Measurements from ENCODE around the gene EMC1.
"Not testable (repeated sequence)": the region's sequence is repeated elsewhere in the genome, so short reads cannot be mapped to it uniquely, and the experiment has no call there.

EMC1 gene

DNA sequence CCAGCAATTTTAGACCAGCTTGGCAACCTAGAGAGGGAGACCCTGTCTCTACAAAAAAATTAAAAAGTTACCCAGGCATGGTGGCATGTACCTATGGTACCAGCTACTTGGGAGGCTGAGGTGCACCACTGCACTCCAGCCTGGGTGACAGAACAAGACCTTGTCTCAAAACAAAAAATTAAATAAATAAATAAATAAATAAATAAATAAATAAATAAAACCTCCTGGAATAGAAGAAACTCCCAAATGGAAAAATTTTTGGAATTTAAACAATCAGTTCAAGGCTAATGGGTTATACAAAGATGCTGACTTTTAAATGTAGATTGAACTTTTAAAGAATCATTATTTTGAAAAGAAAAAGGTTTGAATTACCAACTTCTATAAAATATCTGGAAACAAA, 63.5 kb downstream of the EMC1 start:
- Histone ChIP-seq H3K9ac (ENCODE audit: low read length in 2 of 2) (no peak overlapping the region), H3K4me3 (ENCODE audit: low read length in 2 of 2) (no peak overlapping the region), H3K4me1 (ENCODE audit: control insufficient read depth, insufficient read depth, low read length) (no peaks in the 10 kb centered on the region), H3K27ac (ENCODE audit: low read length) (no peak overlapping the region), H3K36me3 (ENCODE audit: control insufficient read depth in 2 of 2, insufficient read depth in 2 of 2, low read length in 2 of 2) (peaks cover 50 to 64% of the 10 kb centered on the region in 2 donors), H3K27me3 (ENCODE audit: control insufficient read depth in 1 of 2, insufficient read depth in 2 of 2, low read length in 2 of 2) (no peaks in the 10 kb centered on the region), H3K9me3 (ENCODE audit: control insufficient read depth in 2 of 2, low read length in 2 of 2) (no peaks in the 10 kb centered on the region)

DNA sequence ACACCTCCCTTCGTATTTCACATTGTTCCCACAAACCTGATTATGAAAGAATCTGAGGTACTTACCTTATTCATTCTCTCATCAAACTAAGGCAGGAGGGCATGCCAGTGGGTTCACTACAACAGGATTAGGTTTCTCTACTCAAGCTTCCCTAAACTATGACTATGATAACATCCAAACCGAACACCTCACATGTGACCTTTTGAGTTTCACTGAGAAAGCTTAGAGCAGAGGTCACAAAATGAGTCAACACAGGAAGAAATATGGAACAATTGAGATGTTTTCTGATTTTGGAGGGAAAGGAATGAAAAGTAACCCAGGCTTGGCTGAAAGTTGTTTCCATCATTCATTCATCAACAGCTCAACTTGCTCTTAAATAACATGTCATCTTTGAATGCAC, 65.3 kb downstream of the EMC1 start:
- no peak overlapping the region for H3K4me3 ChIP-seq (ENCODE audit: low read length in 2 of 2)
- H3K27ac ChIP-seq (ENCODE audit: low read length) = no peak overlapping the region
- H3K4me1 ChIP-seq (ENCODE audit: control insufficient read depth, insufficient read depth, low read length) = no peaks in the 10 kb centered on the region

DNA sequence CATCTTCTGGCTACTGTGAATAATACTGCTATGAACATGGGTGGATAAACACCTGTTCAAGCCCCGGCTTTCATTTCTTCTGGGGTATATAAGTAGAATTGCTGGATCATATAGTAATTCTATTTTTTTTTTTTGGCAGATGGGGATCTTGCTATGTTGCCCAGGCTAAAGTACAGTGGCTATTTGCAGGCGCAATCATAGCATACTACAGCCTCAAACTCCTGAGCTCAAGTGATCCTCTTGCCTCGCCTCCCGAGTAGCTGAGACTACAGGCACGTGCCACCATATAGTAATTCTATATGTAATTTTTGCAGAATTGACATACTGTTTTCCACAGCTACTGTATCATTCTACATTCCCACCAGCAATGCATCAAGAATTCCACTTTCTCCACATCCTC, 69.1 kb downstream of the EMC1 start:
- Histone ChIP-seq H3K36me3 (ENCODE audit: control insufficient read depth in 2 of 2, insufficient read depth in 2 of 2, low read length in 2 of 2) (peaks cover 55 to 69% of the 10 kb centered on the region in 2 donors), H3K4me3 (ENCODE audit: low read length in 2 of 2) (no peak overlapping the region), H3K9ac (ENCODE audit: low read length in 2 of 2) (no peak overlapping the region)

More for the DNA sequence above, 65.3 kb downstream of the EMC1 start:
- no peak overlapping the region for H3K9ac ChIP-seq (ENCODE audit: low read length in 2 of 2)
- no peaks in the 10 kb centered on the region for H3K9me3 ChIP-seq (ENCODE audit: control insufficient read depth in 2 of 2, low read length in 2 of 2)
- peaks cover 48 to 63% of the 10 kb centered on the region in 2 donors for H3K36me3 ChIP-seq (ENCODE audit: control insufficient read depth in 2 of 2, insufficient read depth in 2 of 2, low read length in 2 of 2)
- no peaks in the 10 kb centered on the region for H3K27me3 ChIP-seq (ENCODE audit: control insufficient read depth in 1 of 2, insufficient read depth in 2 of 2, low read length in 2 of 2)

DNA sequence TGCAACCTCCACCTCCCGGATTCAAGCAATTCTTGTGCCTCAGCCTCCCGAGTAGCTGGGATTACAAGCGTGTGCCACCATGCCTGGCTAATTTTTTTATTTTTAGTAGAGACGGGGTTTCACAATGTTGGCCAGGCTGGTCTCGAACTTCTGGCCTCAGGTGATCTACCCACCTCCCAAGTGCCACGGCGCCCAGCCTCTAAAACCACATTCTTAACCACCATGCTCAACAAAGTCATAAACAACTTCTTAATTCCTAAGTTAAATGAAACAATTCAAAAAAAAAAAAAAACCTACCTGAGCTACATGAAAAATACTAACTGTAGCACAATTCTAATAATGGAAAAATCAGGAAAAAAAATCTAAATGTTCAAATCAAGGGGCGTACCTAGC, 71.1 kb downstream of the EMC1 start:
- H3K4me3 ChIP-seq (ENCODE audit: low read length in 2 of 2); H3K27ac ChIP-seq (ENCODE audit: low read length); H3K9me3 ChIP-seq (ENCODE audit: control insufficient read depth in 2 of 2, low read length in 2 of 2); H3K27me3 ChIP-seq (ENCODE audit: control insufficient read depth in 1 of 2, insufficient read depth in 2 of 2, low read length in 2 of 2); H3K4me1 ChIP-seq (ENCODE audit: control insufficient read depth, insufficient read depth, low read length); H3K9ac ChIP-seq (ENCODE audit: low read length in 2 of 2): not testable (repeated sequence)
- H3K36me3 ChIP-seq (ENCODE audit: control insufficient read depth in 2 of 2, insufficient read depth in 2 of 2, low read length in 2 of 2) = peaks cover 59 to 71% of the 10 kb centered on the region in 2 donors

More for the DNA sequence above, 69.1 kb downstream of the EMC1 start:
- Histone ChIP-seq H3K27ac (ENCODE audit: low read length) (no peak overlapping the region), H3K9me3 (ENCODE audit: control insufficient read depth in 2 of 2, low read length in 2 of 2) (no peaks in the 10 kb centered on the region), H3K4me1 (ENCODE audit: control insufficient read depth, insufficient read depth, low read length) (no peaks in the 10 kb centered on the region), H3K27me3 (ENCODE audit: control insufficient read depth in 1 of 2, insufficient read depth in 2 of 2, low read length in 2 of 2) (no peaks in the 10 kb centered on the region)

DNA sequence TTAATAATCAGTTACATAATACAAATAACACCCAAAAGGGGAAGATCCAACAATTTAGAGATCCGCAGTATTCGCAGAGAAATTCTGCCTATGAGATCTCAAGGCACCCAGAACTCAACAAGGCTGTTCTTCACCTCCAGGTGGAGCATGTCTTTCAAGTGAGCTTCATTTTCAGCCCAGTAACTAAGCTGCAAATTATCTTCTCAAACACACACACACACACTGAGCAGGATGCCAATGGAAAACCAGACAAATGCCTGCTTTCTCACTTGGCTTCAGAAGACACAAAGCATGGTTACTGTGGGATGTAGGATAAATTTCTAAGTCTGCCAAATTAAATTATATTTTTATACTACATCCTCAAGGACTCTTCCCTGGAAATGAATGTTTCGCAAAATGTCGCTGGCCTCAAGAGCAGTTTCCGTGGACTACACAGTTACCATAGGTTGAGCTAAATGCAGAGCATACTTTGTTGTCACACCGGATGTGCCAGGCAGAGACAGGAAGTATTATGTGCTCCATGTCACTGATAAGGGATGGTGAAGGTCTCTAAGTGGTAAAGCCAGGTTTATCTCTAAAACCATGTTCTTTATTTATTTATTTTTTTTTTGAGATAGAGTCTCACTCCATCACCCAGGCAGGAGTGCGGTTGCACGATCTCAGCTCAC, 71.6 kb downstream of the EMC1 start:
- H3K9ac ChIP-seq (ENCODE audit: low read length in 2 of 2) = no peak overlapping the region
- no peaks in the 10 kb centered on the region for H3K4me1 ChIP-seq (ENCODE audit: control insufficient read depth, insufficient read depth, low read length)
- H3K9me3 ChIP-seq (ENCODE audit: control insufficient read depth in 2 of 2, low read length in 2 of 2) = no peaks in the 10 kb centered on the region
- H3K27me3 ChIP-seq (ENCODE audit: control insufficient read depth in 1 of 2, insufficient read depth in 2 of 2, low read length in 2 of 2) = no peaks in the 10 kb centered on the region
- H3K4me3 ChIP-seq (ENCODE audit: low read length in 2 of 2) = no peak overlapping the region
- peaks cover 58 to 71% of the 10 kb centered on the region in 2 donors for H3K36me3 ChIP-seq (ENCODE audit: control insufficient read depth in 2 of 2, insufficient read depth in 2 of 2, low read length in 2 of 2)
- no peak overlapping the region for H3K27ac ChIP-seq (ENCODE audit: low read length)

DNA sequence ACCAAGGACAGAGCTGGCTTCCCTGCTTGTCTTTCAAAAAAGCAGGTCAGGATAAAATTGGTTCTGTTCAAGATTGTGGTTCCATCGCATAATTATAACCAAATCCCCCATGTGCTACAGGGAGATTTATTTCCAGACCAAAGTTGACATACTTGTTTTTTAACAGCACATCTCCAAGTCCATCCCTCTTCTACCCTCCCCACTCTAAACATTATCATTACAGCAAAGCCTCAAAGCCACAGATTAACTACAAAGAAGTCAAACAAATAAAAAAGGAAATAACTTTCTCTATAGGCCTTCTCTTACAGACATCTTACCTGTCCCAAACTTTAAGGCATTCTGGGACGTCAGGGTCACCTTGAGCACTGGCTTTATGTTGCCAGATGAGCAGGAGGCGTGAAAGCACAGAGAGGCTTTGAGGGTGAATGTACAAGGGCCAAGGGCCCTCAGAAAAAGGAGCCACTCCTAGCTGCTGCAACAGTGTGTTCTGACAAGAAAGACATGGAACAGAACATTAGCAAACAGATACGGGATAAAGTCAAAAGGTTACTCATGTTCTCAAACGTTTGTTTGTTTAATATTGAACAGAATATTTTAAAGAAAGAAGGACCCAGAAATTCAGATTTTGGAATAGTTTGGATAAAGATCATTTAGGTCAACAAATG, 72.5 kb downstream of the EMC1 start:
- Histone ChIP-seq H3K4me1 (ENCODE audit: control insufficient read depth, insufficient read depth, low read length) (no peaks in the 10 kb centered on the region), H3K9ac (ENCODE audit: low read length in 2 of 2) (no peak overlapping the region), H3K9me3 (ENCODE audit: control insufficient read depth in 2 of 2, low read length in 2 of 2) (no peaks in the 10 kb centered on the region), H3K36me3 (ENCODE audit: control insufficient read depth in 2 of 2, insufficient read depth in 2 of 2, low read length in 2 of 2) (peaks cover 59 to 77% of the 10 kb centered on the region in 2 donors), H3K4me3 (ENCODE audit: low read length in 2 of 2) (no peak overlapping the region), H3K27ac (ENCODE audit: low read length) (no peak overlapping the region), H3K27me3 (ENCODE audit: control insufficient read depth in 1 of 2, insufficient read depth in 2 of 2, low read length in 2 of 2) (no peaks in the 10 kb centered on the region)

DNA sequence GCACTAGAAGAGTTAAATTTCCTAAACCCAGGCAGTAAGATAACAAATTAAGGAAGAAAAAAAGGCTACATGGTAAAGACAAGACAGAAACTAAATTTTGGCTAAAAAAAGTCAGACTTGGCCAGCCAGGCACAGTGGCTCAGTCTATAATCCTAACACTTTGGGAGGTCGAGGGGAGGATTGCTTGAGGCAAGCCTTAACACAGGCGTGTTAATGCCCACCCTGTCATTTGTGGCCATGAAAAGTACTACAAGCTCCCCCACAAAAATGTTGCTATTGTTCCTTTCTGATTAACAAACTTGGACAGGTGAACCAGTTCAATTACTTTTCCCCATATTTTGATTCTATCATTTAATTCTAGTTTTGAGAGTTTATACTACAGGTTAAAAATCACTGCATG, 73.5 kb downstream of the EMC1 start:
- no peaks in the 10 kb centered on the region for H3K4me1 ChIP-seq (ENCODE audit: control insufficient read depth, insufficient read depth, low read length)
- no peaks in the 10 kb centered on the region for H3K27me3 ChIP-seq (ENCODE audit: control insufficient read depth in 1 of 2, insufficient read depth in 2 of 2, low read length in 2 of 2)
- H3K4me3 ChIP-seq (ENCODE audit: low read length in 2 of 2) = no peak overlapping the region
- H3K9ac ChIP-seq (ENCODE audit: low read length in 2 of 2) = no peak overlapping the region
- H3K9me3 ChIP-seq (ENCODE audit: control insufficient read depth in 2 of 2, low read length in 2 of 2) = no peaks in the 10 kb centered on the region
- peaks cover 61 to 80% of the 10 kb centered on the region in 2 donors for H3K36me3 ChIP-seq (ENCODE audit: control insufficient read depth in 2 of 2, insufficient read depth in 2 of 2, low read length in 2 of 2)
- no peak overlapping the region for H3K27ac ChIP-seq (ENCODE audit: low read length)

DNA sequence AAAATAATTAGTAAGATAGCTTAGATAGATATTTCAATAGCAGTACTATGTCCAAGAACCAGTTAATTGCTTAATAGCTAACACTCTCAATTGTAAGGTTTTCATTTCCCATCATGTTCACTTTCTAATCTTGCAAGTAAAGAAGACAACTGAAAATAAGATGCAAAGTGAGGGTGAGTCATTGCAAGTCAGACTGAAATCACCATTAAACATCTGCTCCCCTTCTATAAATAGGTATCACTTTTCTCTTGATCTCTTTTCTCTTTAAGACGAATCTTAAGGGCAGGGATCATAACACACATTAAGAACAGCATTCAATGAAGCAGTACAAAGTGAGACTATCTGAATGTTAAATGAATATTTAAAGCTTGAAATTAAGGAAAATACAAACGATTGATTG, 81.7 kb downstream of the EMC1 start:
- Histone ChIP-seq H3K4me1 (ENCODE audit: control insufficient read depth, insufficient read depth, low read length) (no peaks in the 10 kb centered on the region), H3K27ac (ENCODE audit: low read length) (no peak overlapping the region), H3K9me3 (ENCODE audit: control insufficient read depth in 2 of 2, low read length in 2 of 2) (no peaks in the 10 kb centered on the region), H3K4me3 (ENCODE audit: low read length in 2 of 2) (no peak overlapping the region), H3K9ac (ENCODE audit: low read length in 2 of 2) (no peak overlapping the region), H3K27me3 (ENCODE audit: control insufficient read depth in 1 of 2, insufficient read depth in 2 of 2, low read length in 2 of 2) (no peaks in the 10 kb centered on the region), H3K36me3 (ENCODE audit: control insufficient read depth in 2 of 2, insufficient read depth in 2 of 2, low read length in 2 of 2) (peaks cover 84 to 87% of the 10 kb centered on the region in 2 donors)

DNA sequence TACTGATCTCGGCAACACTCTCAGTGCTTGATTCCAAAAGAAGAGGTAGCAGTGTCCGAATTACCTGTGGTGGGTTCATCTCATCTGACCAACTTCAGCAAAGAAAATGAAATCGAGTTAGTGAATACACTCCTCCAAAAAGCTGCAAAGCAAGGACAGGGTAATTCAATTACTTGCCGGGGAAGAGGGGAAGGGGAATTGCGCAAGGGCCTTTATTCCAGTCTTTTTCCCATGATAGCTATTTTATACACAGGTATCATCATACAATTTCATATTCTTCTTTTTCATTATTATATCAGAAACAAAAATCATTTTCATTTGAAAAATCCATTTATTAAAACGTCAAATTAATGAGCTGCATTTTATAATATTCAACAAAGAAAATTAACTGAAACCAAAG, 84.2 kb downstream of the EMC1 start:
- Histone ChIP-seq H3K4me3 (ENCODE audit: low read length in 2 of 2) (no peak overlapping the region), H3K9me3 (ENCODE audit: control insufficient read depth in 2 of 2, low read length in 2 of 2) (no peaks in the 10 kb centered on the region), H3K27ac (ENCODE audit: low read length) (no peak overlapping the region), H3K36me3 (ENCODE audit: control insufficient read depth in 2 of 2, insufficient read depth in 2 of 2, low read length in 2 of 2) (peaks cover 79 to 87% of the 10 kb centered on the region in 2 donors), H3K27me3 (ENCODE audit: control insufficient read depth in 1 of 2, insufficient read depth in 2 of 2, low read length in 2 of 2) (no peaks in the 10 kb centered on the region), H3K9ac (ENCODE audit: low read length in 2 of 2) (no peak overlapping the region), H3K4me1 (ENCODE audit: control insufficient read depth, insufficient read depth, low read length) (peaks cover 2% of the 10 kb centered on the region)

DNA sequence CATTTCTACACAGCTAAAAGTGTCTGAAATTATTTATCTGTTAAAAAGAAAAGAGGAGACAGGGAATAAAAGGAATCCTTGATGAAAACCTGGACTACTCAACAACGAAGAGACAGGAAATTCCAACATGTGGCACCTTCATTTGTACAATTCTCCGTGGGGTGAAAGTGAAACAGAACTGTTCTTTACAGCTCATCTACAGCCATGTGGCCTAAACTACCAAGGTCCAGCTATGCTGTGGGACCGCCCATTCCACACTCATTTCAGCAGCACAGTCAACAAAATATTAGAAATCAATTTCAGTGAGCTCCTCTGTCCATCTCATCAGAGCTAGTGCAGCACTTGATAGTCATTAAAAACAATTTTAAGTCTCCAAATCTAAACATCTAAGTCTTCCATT, 85.3 kb downstream of the EMC1 start:
- Histone ChIP-seq H3K9me3 (ENCODE audit: control insufficient read depth in 2 of 2, low read length in 2 of 2) (no peaks in the 10 kb centered on the region), H3K4me1 (ENCODE audit: control insufficient read depth, insufficient read depth, low read length) (peaks cover 2% of the 10 kb centered on the region), H3K9ac (ENCODE audit: low read length in 2 of 2) (no peak overlapping the region), H3K4me3 (ENCODE audit: low read length in 2 of 2) (no peak overlapping the region), H3K27ac (ENCODE audit: low read length) (no peak overlapping the region), H3K36me3 (ENCODE audit: control insufficient read depth in 2 of 2, insufficient read depth in 2 of 2, low read length in 2 of 2) (peaks cover 83 to 89% of the 10 kb centered on the region in 2 donors), H3K27me3 (ENCODE audit: control insufficient read depth in 1 of 2, insufficient read depth in 2 of 2, low read length in 2 of 2) (no peaks in the 10 kb centered on the region)

All from stomach smooth muscle (tissue), 2 donors.